Stimulated activated CD4-positive, alpha-beta T cell treated with anti-CD3 and anti-CD28 coated beads, Interleukin-2, amount 100 ng/mL, for 48 hours (primary cell): ENCODE results near the gene AHNAK.
A peak's percentile ranks its signal among the peaks of the same experiment; 100 is the strongest.

Source experiments
- DNase-seq, 2 donors: peaks; one replicate each; pipeline ENCODE4 v3.0.0-alpha.2; 2020

Gene AHNAK

DNA sequence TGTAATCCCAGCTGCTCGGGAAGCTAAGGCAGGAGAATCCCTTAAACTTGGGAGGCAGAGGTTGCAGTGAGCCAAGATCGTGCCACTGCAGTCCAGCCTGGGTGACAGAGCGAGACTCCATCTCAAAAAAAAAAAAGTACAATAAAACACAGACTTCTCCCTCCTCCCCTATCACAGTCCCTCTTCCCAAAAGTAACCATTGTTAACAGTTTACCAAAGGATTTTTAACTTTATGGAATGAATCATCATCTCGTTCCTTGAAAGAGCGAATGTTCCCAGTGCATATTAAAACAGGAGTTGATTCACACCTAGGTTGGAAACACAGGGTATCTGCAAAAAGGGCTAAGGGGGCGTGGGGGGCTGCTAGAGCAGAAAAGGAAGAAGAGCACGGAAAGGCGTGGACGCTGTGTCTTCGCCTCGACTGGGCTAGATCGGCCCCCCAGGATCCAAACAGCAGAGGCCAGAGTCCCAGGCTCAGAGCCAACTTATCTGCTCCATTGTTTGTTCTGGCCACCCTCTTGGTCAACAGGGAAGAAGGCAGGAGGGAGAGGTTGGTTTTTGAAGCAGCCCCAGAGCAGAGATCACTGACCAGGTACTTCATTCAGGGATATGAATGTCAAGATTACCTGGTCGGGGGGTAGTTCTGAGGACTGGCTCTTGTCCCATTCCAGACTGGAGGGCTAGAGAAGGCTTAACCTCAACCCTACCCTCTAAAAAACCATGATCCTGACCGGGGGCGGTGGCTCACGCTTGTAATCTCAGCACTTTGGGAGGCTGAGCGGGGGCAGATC, 2.1 kb upstream of the AHNAK start:
- DNase-seq = no peak

DNA sequence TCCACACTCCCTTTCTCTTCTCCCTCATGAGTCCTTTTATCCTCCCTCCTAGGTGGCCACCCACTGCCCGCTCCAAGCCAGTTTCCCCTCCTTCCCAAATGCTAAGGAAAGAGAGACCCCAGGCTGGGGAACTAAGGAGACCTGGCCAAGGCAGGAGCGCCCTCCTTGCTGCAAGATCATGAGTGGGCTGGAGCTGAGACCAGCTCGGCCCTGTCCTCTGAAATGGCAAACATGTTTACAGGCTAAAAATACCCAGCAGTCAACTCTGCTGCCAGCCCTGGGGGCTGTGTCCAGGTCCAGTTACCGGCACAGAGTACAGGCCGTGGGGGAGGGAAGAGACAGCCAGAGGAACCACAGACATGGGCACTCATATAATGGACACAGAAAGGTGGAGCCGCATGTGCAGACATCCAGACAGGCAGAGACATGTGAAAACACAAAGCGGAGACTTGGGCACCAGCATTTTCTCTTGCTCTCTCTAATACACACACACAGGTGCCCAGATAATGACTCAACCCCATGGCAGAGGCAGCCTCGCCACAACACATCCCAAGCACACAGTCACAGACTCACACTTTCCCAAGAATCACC, 1.2 kb upstream of the AHNAK start:
- no peak for DNase-seq

DNA sequence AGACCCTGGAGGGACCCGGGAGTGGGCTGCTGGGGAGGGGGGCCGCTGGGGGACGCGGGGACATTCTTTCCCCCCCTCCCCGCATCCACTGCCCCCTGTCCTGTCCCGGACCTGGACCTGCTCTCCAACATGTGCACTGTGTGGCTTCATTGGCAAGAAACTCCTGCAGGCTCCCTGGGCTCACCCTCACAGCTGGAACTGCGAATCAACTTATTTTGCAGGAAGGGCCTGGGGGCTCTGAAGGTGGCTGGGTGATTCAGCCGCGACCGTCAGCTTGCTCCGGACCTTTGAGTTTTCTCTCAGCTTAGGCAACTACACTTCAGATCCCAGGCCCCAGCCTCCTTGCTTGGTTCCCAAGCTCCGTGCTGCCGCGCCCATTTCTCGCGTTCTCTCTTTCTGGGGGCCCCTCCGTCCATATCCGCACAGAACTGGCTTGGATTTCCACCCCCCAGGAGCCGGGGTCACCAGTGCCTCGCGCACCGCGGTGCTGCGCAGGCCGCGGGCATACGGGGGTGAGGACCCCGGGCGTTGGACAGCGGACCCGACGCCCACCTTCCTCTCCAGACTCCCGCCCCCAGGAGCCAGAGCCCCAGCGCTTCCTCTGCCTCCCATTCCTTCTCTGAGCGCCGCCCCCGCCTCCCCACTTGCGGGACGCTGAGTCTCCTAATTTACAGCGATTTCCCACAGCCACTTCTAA, 471 bp upstream of the AHNAK start:
- DNase-seq = no peak

DNA sequence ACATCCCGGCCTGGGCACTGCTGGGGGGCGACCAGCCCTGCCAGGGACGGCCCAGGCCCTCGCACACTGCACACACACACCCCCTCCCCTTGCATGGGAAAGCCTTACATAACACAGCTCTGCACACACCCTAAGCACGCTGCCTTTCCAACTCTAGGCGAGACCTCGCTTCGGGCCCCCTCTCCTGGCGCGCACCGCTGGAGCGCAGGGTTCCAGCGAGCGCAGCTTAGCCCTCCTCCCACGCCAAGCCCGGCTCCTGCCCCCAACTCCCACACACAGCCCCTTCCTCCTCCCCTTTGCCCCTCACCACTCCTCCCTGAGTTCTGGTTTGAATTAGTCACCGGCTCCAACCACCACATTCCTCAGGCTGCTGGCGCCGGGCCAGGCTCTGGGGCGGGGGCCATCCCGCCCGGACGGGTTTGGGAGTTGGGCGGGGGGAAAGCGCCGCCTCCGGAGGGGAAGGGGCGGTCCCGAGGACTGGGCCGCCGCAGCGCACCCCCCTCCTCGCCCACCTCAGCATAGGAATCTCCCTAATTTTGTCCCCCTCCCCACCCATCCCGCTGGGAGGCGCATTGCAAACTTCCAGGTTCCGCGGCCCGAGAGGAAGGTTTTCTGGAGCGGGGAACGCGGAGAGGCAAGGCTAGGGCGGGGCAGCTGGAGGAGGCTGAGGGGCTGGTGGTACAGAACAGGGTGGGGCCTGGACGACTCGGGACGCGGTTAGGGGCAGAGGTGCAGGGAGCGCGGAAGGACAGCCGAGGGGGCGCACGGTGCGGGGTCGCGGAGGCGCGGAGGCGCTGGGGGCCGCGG, 966 bp downstream of the AHNAK start:
- no peak for DNase-seq

DNA sequence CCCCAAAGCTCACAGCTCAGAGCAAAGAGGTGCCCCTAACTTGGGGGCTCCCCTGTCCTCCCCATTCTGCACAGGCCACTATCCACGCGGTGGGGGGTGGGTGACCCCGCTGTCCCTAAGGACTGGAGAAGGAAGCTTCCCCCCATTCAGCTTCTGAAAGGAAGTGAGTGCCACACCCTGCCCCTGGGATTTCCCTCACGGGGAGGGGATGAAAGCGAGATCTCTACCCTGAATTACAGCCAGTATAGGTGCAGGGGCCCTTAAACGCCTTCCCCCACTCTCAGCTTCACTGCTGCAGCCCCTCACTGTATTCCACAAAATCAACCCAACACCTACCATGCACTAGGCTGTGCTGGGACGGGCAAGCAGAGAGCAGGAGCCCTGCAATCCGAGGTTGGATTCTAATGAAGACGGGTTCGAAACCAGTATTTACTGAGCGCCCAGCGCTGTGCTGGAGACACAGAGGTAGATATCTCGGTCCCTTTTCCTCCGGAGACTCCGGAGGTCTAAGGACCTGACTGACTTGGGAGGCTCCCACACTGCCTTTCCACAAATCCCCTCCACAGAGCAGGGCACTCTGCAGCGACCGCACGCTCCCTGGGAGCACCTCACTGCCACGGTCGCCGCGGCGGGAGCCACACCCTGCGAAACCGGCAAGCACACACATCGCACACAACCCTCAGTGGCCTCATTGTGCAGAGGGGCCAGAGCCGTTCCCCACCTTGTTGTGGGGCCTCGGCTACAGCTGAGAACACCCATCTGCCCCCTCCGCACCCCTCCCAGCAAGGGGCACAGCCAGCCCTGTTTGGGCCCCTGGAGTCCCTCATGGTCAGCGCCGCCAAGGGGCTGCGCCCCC, 1.8 kb downstream of the AHNAK start:
- no peak for DNase-seq

DNA sequence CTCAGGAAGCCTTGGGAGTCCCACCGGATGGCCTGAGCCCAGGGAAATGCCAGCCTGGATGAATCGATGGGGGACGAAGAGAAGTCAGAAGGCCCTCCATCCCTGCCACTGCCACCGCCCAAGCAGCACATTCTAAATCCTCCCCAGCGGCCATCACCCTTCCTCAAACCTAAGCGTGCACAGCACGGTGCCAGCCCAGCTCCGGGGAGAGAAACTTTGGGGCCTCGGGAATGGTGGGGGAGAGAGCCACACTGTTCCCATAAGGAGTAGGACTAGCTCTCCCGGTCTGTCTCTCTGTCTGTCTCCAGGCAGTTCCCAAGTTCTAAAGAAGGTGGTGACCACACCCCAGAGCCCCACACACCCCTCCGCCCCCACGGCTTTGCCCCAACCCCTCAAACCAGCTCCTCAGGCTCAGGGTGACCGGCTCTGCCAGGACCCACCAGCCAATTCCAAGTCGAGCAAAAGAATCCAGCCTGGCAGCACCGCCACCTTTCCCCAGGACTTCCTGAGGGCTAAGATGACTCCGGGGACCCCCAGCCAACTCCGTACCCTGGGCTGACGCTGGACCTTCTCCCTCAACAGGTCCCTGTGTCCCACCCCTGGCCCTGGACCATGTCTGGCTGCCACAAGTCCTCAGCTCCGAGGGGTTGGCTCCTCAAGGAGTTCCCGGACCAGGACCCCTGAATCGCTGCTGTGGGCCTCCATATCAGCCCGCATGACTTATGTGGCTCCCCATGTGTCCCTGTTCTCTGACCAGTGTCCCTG, 2.7 kb downstream of the AHNAK start:
- no peak for DNase-seq

DNA sequence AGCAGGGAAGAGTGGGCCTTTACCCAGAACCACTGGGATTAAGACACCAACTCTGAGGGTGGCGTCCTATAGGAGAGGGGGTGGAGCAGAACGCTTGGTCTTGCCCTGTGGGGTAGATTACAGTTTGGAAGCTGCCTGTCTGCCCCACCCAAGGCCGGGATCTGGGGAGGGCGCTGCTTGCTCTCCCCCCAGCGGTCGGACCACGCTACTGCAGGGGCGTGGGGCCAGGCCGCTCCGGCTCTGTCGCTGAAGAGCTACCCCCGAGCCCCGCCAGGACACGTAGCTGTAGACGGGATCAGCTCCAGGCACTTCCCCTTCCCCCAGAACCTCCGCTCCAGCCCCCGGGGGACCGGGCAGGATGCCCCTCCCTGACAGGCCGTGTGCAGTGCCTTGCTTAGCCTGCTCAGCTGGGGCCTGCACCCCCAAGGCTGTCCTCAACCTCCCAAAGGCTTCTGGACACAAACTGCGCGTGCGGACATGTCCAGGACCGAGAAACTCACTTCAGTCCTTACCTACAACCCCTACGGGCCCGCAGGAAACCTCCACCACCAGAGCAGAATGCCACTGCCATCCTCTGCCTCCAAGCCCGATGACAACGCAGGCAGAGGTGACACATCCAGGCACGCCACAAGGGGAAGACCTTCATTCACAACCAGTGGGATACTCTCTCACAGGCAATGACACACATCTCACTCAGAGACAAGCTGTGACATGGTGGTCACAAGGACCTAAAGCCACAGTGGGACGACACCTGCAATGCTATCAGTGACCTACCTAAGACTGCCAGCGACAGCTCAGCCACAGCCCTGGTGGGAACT, 3.6 kb downstream of the AHNAK start:
- DNase-seq = peak; percentile 81 to 83

DNA sequence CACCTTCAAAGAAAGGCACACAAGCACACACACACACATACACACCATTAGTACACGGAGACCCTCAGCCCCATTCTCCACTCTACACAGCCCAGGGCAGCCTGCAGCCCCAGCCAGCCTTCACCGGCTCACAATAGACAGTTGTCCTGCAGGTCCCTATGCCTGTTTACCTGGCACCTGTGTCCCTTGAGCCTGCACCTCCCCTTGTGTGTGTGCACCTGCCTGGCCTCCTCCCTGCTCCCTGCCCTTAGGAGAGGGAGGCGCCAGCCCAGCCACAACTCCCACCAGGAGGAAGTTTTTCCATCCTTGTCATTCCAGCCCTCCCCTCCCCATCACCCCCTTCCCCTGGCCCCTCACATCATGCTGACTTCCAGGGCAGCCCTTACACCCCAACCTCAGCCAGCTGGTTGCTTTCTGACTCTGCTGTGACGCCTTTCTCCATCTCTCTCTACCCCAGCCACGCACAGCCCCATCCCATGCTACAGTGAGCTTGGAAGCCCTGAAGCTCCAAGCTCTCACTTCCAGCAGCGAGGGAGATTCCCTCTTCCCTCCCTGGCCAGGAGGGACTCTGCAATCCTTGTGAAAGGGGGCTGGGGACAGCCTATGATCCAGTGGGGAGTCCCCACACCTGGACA, 4.4 kb downstream of the AHNAK start:
- DNase-seq = no peak

DNA sequence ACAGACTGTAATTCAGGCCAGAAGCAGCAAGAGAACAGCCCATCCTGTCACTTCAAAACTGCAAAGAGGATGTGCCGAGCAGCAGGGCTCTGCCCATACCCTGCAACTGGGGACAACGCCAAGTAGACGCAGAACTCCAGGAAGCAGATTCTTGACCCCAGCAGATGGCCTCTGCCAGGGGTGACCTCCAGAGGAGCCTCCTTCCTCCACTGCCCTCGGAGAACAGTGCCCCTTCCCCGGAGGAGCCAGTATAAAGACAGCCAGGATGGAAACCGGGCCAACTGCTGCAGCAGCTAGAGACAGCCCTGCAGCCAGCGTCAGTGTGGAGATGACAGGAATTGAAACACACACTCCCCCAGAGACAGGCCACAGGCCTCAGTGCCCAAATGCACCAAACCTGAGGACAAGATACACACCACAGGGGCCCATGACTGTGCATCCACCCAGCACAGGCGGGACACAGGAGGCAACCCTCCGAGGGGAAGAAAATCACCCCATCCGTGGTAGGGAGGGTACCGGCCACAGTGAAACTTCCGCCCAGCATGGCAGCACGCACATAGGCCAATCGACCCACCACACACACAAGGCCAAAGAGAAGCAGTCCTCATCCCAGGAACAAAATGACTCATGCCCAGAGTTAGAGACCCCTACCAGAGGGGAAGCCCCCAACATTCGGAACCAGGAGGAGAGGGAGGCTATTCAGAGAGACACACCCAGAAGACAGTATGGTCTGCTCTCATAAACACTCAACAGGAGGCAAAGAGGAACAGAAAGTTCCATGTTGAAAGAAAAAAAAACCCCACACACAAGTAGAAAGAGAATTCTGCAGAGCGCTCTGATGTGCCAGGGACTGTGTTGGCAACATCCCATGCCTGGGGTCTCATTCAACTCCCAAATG, 5.6 kb downstream of the AHNAK start:
- no peak for DNase-seq

DNA sequence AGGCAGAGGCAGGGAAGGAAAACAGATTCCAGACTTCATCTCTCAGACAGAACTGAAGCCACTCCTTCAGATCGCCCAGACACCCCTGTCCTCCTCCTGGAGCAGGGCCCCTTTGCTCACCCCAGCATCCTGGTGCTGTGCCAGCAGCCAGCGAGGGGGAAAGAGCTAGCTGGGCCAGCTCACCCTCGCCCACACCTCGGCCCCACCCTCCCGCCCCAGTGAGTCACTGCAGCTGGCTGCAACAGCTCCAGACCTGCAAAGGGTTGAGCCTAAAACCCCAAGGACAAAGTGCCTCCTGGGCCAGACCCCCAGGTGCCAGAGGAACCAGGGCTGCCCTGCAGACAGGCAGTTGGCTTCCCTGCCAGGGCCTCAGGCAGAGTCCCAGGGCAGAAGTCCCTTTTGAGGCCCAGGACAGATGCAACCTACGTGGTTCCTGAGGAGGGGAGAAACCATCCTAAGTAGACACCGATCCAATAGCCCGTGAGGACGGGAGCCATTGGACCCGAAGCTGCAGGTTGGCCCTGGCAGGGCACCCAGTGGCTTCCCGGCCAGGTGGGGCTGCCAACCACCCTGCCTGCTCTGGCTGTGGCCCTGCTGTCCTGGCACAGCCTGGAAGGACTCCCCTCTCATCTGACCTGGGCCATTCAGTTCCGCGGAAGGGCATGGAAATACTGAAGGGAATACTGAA, 7.2 kb downstream of the AHNAK start:
- DNase-seq = no peak

DNA sequence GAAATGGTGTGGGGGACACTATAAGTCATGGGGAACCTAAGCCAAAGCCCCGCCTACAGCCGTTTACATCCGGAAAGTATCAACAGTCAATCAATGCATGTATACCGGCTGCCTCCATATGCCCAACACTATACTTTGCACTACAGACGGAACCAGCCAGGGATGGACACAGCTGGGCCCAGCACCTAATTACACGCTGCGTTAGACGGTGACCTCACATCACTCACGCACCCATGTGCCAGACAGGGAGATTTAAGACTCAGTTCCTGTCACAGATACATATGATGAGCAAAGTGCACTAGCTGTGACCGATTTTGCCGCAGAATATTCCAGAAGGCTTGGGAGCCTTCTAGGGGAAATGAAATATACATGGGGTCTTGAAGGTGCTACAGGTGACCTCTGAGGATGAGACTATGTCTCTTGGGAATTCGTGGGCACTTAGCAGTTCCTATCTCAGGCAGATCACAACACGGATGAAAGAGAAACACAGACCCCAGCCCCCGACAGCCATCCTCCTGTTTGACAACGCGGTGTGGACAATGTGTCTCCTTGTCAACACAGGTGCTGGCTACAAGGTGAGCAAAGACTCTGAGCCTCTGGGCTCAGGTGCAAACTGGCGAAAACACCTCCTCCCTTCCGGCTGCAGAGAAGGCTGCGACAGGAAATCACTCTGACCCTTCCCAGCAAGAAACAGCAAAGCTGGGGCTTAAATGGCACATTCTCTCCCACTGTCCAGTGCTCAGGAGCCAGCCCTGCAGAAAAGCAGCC, 8.0 kb downstream of the AHNAK start:
- no peak for DNase-seq

DNA sequence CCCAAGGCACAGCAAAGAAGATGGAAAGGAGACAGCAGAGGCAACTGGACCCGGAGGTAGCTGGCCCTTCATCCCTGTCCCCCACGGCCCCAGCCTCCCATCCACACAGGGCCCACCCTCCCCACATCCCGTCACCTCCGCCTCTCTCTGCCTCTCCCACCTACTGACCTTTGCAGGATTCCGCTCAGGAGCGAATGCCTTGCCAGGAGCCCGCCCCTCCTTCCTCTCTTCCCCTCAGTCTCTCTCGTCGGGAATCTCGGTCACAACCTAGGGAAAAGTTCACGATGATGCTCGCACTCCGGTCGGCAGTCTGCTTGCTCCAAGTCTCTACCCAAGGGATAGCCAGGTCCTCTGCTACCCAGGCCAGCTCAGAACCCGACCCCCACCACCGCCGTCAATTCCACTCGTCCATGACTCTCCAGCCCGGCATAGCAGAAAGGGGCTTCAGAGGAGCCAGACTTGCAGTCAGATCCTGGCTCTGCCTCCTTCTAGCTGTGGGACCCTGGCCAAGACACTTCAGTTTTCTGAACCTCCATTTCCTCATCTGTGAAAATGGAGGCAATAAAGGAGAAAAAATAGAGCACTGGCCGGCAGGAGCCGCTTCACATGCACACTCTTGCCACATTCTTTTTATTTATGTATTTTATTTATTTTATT, 10.2 kb downstream of the AHNAK start:
- no peak for DNase-seq

DNA sequence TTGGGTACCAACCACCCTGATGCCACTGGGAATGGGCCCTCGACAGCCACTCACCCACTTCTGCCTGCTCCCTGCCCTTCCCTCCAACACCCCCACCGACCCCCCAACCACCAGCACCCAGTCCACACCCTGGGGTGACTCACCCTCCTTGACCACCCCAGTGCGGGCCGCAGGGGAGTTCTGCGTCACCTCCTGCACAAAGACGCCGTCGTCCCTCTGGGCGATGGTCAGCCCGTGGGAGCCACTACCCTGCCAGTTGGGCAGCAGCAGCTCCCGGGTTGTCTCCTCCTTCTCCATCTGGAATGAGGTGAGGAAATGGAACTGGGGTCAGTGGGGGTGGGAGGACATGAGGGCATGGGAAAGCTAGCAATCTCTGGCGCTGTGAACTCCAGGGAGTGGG, 10.8 kb downstream of the AHNAK start:
- DNase-seq = no peak

DNA sequence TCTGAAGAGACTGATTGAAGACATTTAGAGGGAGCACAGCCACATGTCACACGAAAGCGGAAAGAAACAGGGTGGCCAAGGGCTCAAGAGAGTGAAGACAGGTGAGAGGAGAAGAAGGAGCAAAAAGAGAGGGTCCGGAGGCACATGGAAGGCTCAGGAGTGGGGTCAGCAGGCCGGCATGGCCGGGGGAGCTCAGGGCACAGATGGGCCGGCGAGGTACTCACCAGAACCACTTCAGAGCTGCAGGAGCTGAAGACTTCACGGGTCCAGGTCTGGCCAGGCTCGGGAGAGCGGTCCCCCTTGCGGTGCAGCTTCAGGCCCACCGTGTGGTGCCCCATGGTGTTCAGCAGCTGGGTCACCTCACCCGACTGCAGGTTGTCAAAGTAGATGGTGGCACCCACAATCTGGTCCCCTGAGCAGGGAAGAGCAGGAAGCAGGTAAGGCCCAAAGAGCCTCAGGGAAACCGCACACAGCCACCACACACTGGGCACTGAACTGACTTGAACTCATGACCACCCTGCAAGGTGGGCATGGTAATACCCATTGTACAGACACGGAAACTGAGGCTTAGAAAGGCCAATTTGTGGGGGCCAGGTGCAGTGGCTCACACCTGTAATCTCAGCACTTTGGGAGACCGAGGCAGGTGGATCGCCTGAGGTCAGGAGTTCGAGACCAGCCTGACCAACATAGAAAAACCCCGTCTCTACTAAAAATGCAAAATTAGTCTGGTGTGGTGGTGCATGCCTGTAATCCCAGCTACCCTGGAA, 11.6 kb downstream of the AHNAK start:
- no peak for DNase-seq

DNA sequence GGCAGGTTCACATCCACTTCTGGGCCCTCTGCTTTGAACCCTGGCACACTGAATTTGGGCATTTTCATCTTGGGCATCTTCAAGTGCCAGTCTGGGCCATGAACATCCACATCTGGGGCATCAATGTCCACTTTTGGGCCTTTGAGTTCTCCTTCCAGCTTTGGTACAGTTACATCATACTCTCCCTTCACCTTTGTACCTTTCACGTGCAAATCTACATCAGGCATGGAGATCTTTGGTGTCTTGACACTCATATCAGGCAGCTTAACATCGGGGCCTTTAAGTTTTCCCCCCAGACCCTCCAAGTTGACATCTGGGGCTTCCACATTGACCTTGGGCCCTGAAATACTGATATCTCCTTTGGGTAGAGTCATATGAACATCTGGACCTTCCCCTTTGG, 14.5 kb downstream of the AHNAK start:
- DNase-seq = no peak

DNA sequence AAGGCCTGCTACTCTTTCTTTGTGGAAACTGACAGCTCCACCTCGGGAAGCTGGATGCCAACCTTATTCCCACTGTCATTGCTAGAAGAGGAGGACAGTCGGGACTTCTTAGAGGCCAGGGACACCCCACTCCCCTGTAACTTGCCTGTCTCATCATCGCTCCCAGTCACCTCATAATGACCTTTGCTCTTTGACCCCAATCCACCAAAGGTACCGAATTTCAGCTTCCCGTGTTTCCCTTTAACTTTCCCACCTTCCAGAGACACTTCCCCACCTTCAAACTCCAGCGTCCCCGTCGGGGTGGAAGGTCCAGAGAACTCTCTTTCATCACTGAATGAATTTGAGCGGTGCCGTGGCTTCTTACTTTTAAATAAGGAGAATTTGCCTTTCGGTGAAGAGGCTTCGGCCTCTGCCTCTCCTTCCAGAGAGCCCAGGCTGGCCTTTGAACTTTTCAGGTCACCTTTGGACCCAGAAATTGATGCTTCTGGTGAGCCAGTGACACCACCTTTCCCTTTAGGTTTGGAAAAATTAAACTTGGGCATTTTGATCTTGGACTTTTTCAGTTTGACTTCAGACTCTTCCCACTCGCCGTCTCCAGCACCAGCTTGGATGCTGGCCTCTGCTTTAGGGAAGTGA, 29.8 kb downstream of the AHNAK start:
- no peak for DNase-seq
